ENCODE results near the gene FOXJ2.
"Not testable (repeated sequence)": the region's sequence is repeated elsewhere in the genome, so short reads cannot be mapped to it uniquely, and the experiment has no call there.

The FOXJ2 gene

DNA sequence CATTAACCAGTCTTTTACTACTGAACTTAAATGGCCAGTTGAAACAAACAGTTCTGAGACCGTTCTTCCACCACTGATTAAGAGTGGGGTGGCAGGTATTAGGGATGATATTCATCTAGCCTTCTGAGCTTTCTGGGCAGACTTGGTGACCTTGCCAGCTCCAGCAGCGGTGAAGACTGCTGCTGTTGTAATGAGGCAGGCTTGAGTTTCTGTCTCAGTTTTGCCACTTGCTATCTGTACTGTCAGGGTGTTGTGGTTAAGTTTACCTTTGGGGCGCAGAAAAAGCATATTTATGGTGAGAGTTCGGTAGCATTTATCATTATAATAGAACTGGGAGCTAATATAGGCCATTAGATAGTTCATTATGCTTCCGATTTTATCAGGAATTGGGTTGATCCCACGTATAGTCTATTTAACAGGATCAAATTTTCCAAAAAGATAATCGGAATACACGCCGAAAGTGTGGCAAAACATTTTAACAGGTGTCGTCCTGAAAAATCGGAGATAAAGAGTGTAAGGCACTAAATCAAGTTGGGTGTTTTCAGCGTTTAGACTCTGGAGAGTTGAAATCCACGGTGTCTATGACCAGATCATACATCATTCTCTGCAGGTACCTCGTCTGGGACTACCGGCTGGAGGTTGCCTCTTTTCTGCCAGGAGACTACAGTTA, 48.9 kb downstream of the FOXJ2 start:
- TF ChIP-seq POU2F2 (IDR thresholded peaks at IDR 0.05; ENCODE audit: low read depth, low read length) (no peak), PAX5 (IDR thresholded peaks at IDR 0.05; ENCODE audit: insufficient read depth, low read length, severe bottlenecking) (no peak), TAF1 (IDR thresholded peaks at IDR 0.05; ENCODE audit: low read depth, low read length) (no peak), POLR2A (IDR thresholded peaks at IDR 0.05; ENCODE audit: low read depth, low read length) (peak; percentile 30; the same call in 1 of the 2 replicates), POLR2AphosphoS5 (IDR thresholded peaks at IDR 0.05; ENCODE audit: low read depth, low read length) (no peak), SPI1 (IDR thresholded peaks at IDR 0.05; ENCODE audit: low read depth, low read length) (no peak)
- DNase-seq (ENCODE audit: insufficient read length, low spot score) (no peak), FAIRE-seq (peak; percentile 71)

DNA sequence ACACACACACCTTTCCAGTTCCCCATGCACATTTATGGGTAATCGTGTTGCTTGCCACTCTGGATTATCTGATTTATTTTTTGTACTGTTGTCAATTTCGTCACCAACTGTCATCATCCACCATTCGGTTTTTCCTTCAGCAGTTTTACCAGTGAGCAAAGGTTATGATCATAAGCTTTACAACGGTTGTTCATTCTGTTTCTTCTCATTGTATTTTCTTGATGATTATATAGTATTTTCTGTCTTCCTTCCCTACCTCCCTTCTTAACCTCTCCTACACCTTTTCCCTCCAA, 50.2 kb downstream of the FOXJ2 start:
- DNase-seq (ENCODE audit: insufficient read length, low spot score) (no peak), FAIRE-seq (peak; percentile 50)
- TF ChIP-seq POLR2A (IDR thresholded peaks at IDR 0.05; ENCODE audit: low read depth, low read length) (no peak), SPI1 (IDR thresholded peaks at IDR 0.05; ENCODE audit: low read depth, low read length) (no peak), TAF1 (IDR thresholded peaks at IDR 0.05; ENCODE audit: low read depth, low read length) (no peak), POLR2AphosphoS5 (IDR thresholded peaks at IDR 0.05; ENCODE audit: low read depth, low read length) (no peak), POU2F2 (IDR thresholded peaks at IDR 0.05; ENCODE audit: low read depth, low read length) (no peak), PAX5 (IDR thresholded peaks at IDR 0.05; ENCODE audit: insufficient read depth, low read length, severe bottlenecking) (no peak)

DNA sequence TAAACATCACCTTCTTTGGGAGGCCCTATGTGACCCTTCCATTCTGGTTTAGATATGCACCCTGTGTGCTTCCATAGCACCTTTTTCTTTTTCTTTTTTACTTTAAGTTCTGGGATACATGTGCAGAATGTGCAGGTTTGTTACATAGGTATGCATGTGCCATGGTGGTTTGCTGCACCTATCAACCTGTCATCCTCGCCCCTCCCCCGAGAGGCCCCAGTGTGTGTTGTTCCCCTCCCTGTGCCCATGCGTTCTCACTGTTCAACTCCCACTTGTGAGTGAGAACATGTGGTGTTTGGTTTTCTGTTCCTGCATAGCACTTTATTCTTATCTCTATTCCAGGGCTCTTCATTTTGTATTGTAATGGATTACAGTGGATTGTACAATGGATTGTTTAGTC, 51.8 kb downstream of the FOXJ2 start:
- FAIRE-seq; DNase-seq (ENCODE audit: insufficient read length, low spot score): not testable (repeated sequence)

DNA sequence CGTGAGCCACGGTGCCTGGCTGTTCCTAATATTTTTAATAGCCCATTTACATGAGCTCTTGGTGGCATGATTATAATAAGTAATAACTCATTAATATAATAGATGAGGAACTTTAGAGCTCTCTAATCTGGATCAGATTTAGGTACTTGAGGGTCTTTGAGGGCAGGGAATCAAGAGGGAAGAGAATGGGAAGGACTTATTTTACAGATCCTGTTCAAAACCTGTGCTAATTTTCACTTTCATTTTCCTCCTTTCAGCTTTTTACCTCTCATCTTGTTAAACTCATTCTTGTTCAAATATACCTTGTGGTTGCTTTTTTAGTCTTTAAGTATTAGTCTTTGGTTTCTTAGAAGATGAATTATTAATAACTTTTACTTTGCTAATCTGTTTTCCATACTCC, 55.1 kb downstream of the FOXJ2 start:
- no peak for DNase-seq (ENCODE audit: insufficient read length, low spot score)
- TF ChIP-seq POLR2A (IDR thresholded peaks at IDR 0.05; ENCODE audit: low read depth, low read length) (no peak), PAX5 (IDR thresholded peaks at IDR 0.05; ENCODE audit: insufficient read depth, low read length, severe bottlenecking) (no peak), TAF1 (IDR thresholded peaks at IDR 0.05; ENCODE audit: low read depth, low read length) (no peak), POU2F2 (IDR thresholded peaks at IDR 0.05; ENCODE audit: low read depth, low read length) (no peak), POLR2AphosphoS5 (IDR thresholded peaks at IDR 0.05; ENCODE audit: low read depth, low read length) (no peak), SPI1 (IDR thresholded peaks at IDR 0.05; ENCODE audit: low read depth, low read length) (no peak)
- no peak for FAIRE-seq

DNA sequence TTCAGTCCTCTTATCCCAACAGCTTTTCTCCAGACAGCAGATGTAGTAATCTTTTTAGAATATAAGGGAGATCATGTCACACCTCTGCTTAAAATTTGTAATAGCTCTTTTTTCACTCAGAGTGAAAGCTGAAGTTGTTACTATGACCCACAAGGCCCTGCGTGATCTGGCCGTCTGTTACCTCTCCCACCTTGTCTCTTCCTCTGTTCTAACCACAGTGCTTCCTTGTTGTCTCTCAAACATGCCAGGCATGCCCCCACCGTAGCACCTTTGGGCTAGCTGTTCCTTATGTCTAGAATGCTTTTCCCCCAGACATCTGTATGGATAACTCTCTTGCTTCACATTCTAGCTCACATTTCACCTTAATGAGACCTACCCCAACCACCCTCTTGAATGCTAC, 56.1 kb downstream of the FOXJ2 start:
- FAIRE-seq: peak; percentile 86
- TF ChIP-seq SPI1 (IDR thresholded peaks at IDR 0.05; ENCODE audit: low read depth, low read length): 0 out of 2 replicates have a peak, but pooled peaks have one; percentile 18
- TF ChIP-seq POLR2A (IDR thresholded peaks at IDR 0.05; ENCODE audit: low read depth, low read length): no peak
- DNase-seq (ENCODE audit: insufficient read length, low spot score): peak; percentile 30

DNA sequence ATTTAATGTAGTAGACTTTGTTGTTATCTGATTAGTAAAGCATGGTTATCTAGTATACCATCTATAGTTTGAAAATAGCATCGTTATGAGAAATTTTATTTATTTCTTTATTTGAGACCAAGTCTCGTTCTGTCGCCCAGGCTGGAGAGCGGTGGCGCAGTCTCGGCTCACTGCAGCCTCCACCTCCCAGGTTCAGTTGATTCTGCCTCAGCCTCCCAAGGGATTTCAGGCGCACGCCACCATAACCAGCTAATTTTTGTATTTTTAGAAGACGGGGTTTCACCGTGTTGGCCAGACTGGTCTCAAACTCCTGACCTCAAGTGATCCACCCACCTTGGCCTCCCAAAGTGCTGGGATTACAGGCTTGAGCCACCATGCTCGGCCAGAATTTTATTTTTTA, 56.8 kb downstream of the FOXJ2 start:
- not testable (repeated sequence) for FAIRE-seq; DNase-seq (ENCODE audit: insufficient read length, low spot score)

DNA sequence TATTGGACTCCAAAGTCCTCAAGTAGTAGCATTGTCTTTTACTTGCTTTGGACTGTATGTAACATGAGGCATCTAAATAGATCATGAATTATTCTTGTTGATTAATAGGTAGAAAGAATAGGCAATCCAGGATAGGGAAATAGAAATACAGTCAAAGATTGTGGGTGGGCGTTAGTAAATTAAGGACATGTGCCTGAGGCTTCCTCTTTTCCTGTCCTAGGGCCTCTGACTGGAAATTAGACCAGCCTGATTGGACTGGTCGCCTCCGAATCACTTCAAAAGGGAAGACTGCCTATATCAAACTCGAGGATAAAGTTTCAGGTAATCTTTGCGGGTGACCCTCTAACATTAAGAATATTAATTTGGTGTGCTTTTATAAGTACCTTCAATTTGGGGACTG, 57.2 kb downstream of the FOXJ2 start:
- no peak for FAIRE-seq
- TF ChIP-seq SPI1 (IDR thresholded peaks at IDR 0.05; ENCODE audit: low read depth, low read length) (no peak), POLR2AphosphoS5 (IDR thresholded peaks at IDR 0.05; ENCODE audit: low read depth, low read length) (no peak), TAF1 (IDR thresholded peaks at IDR 0.05; ENCODE audit: low read depth, low read length) (no peak), PAX5 (IDR thresholded peaks at IDR 0.05; ENCODE audit: insufficient read depth, low read length, severe bottlenecking) (no peak), POLR2A (IDR thresholded peaks at IDR 0.05; ENCODE audit: low read depth, low read length) (no peak), POU2F2 (IDR thresholded peaks at IDR 0.05; ENCODE audit: low read depth, low read length) (no peak)
- no peak for DNase-seq (ENCODE audit: insufficient read length, low spot score)

DNA sequence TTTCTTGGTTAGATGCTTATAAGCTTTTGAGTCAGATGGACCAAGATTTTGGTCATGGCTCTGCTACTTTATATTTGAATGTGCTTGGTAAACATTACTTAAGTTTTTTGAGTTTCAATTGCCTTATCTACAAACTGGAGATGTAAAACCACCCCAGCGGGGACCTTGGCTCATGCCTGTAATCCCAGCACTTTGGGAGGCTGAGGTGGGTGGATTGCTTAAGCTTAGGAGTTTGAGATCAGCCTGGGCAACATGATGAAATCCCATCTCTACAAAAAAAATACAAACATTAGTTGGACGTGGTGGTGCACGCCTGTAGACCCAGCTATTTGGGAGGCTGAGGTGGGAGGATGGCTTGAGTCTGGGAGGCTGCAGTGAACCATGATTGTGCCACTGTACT, 60.8 kb downstream of the FOXJ2 start:
- DNase-seq (ENCODE audit: insufficient read length, low spot score) (no peak), FAIRE-seq (no peak)
- TF ChIP-seq SPI1 (IDR thresholded peaks at IDR 0.05; ENCODE audit: low read depth, low read length) (no peak), POLR2A (IDR thresholded peaks at IDR 0.05; ENCODE audit: low read depth, low read length) (no peak), POU2F2 (IDR thresholded peaks at IDR 0.05; ENCODE audit: low read depth, low read length) (no peak), PAX5 (IDR thresholded peaks at IDR 0.05; ENCODE audit: insufficient read depth, low read length, severe bottlenecking) (no peak), POLR2AphosphoS5 (IDR thresholded peaks at IDR 0.05; ENCODE audit: low read depth, low read length) (no peak), TAF1 (IDR thresholded peaks at IDR 0.05; ENCODE audit: low read depth, low read length) (no peak)

DNA sequence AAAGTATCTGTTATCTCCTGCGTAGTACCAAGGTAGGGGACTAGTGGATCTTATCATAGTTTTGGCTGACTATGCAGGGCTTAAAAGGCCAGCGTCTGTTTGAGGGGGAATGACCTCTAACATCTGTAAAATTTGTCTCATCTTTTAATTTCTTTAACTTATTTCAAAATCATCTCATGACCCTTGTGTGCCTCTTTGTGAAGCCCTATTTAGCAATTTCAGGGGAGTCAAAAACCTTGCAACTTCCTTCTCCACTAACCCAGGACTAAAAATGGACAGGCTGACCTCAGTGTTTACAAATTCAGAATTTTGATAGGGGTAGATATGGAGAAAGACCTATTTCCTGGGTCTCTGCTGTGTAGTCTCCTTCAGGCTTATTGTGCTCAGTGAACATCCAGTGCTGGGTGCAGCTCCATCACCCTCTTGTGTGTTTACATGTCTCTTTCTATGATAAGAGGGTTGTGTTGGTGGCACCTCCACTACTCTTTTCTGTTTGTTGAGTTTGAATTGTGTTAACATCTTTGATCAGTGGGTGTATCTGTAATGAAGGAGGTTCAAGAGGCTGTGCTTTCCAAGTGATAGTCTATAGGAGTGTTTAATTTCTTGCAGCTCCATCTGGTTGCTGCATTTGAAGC, 63.9 kb downstream of the FOXJ2 start:
- TF ChIP-seq SPI1 (IDR thresholded peaks at IDR 0.05; ENCODE audit: low read depth, low read length) (no peak), POU2F2 (IDR thresholded peaks at IDR 0.05; ENCODE audit: low read depth, low read length) (no peak), POLR2A (IDR thresholded peaks at IDR 0.05; ENCODE audit: low read depth, low read length) (no peak)
- FAIRE-seq: no peak
- DNase-seq (ENCODE audit: insufficient read length, low spot score): no peak

DNA sequence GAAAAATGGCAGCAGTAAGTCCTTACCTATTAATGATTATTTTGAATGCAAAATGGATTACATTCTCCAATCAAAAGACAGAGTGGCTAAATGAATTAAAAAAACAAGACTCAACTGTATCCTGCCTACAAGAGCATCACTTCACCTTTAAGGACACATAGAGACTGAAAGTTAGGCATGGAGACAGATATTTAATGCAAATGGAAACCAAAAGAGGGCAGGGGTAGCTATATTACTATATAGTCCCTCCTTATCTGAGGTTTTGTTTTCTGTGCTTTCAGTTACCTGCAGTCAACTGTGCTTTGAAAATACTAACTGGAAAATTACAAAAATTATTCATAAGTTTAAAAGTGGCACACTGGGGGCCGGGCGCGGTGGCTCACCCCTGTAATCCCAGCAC, 66.7 kb downstream of the FOXJ2 start:
- no peak for FAIRE-seq
- DNase-seq (ENCODE audit: insufficient read length, low spot score): no peak
- TF ChIP-seq TAF1 (IDR thresholded peaks at IDR 0.05; ENCODE audit: low read depth, low read length) (no peak), POLR2A (IDR thresholded peaks at IDR 0.05; ENCODE audit: low read depth, low read length) (no peak), PAX5 (IDR thresholded peaks at IDR 0.05; ENCODE audit: insufficient read depth, low read length, severe bottlenecking) (no peak), POLR2AphosphoS5 (IDR thresholded peaks at IDR 0.05; ENCODE audit: low read depth, low read length) (no peak), SPI1 (IDR thresholded peaks at IDR 0.05; ENCODE audit: low read depth, low read length) (no peak), POU2F2 (IDR thresholded peaks at IDR 0.05; ENCODE audit: low read depth, low read length) (no peak)
